IMR-90 (cell line): Measurements from ENCODE around the gene CABP2. TPM values are rescaled to one million over a fixed set of nuclear protein-coding genes. Genes with fewer than 3 reads are reported as not detected.

Source experiments
- ATAC-seq: fragments of 200-7000 bp; cut with Tn5 transposase; 2 replicates; pipeline ENCODE4 v1.9.1; 2020; ENCODE audit warnings: low read depth, mild to moderate bottlenecking, moderate library complexity
- BruUV-seq: library from RNA; stranded (reverse); fragments of 400-500 nt; replicated peaks from 2 replicates; lab custom pipeline; 2021; lab: Mats Ljungman, UMichigan
- CTCF ChIA-PET: fragments of 300-600 bp; formaldehyde crosslinking; extraction: SDS; loops from one replicate; lab custom pipeline; 2021; ENCODE audit warnings: antibody characterized with exemption; lab: Yijun Ruan, JAX
- POLR2A ChIA-PET: fragments of 300-600 bp; sonication (Branson Sonifier 250); formaldehyde crosslinking; loops from one replicate; lab custom pipeline; 2022; ENCODE audit warnings: antibody characterized with exemption; ENCODE audit not compliant: unreplicated experiment; lab: Charles Lee
- DNase-seq: peaks from one replicate; pipeline ENCODE4 v3.0.0; 2013
- H2AFZ ChIP-seq: replicated peaks from 2 replicates; pipeline ENCODE3; 2013; ENCODE audit warnings: low read length, mild to moderate bottlenecking; ENCODE audit not compliant: poor library complexity
- H2AK5ac ChIP-seq: 2 replicates; pipeline ENCODE4 v1.6.1; 2013; ENCODE audit warnings: low read depth, low read length, inconsistent platforms
- H2AK9ac ChIP-seq: replicated peaks from 2 replicates; pipeline ENCODE3; 2013; ENCODE audit warnings: mild to moderate bottlenecking, low read depth, low read length, moderate library complexity; ENCODE audit not compliant: poor library complexity
- H2BK120ac ChIP-seq: 2 replicates; pipeline ENCODE4 v1.6.1; 2013; ENCODE audit warnings: low read depth, low read length, inconsistent platforms
- H2BK15ac ChIP-seq: 3 replicates; pipeline ENCODE4 v1.6.1; 2013; ENCODE audit warnings: low read depth, low read length, inconsistent platforms
- H2BK20ac ChIP-seq: 2 replicates; pipeline ENCODE4 v1.6.1; 2013; ENCODE audit warnings: low read depth, mild to moderate bottlenecking, inconsistent platforms, low read length, moderate library complexity
- H2BK5ac ChIP-seq: 2 replicates; pipeline ENCODE4 v1.6.1; 2013; ENCODE audit warnings: mild to moderate bottlenecking, low read depth, low read length, inconsistent platforms; ENCODE audit not compliant: poor library complexity, severe bottlenecking
- H3K14ac ChIP-seq: replicated peaks from 2 replicates; pipeline ENCODE4 v1.6.1; 2013; ENCODE audit warnings: low read depth, low read length, inconsistent platforms
- H3K18ac ChIP-seq: 2 replicates; pipeline ENCODE4 v1.6.1; 2013; ENCODE audit warnings: low read depth, low read length, control low read depth
- H3K23ac ChIP-seq: 2 replicates; pipeline ENCODE4 v1.6.1; 2013; ENCODE audit warnings: low read depth, low read length, inconsistent platforms
- H3K27ac ChIP-seq: 2 replicates; pipeline ENCODE4 v1.5.1; 2013; ENCODE audit warnings: mild to moderate bottlenecking, control low read depth, low read length; ENCODE audit not compliant: insufficient read depth
- H3K27me3 ChIP-seq: 2 replicates; pipeline ENCODE4 v1.6.1; 2013; ENCODE audit warnings: low read length; ENCODE audit not compliant: control insufficient read depth, insufficient read depth
- H3K36me3 ChIP-seq: 2 replicates; pipeline ENCODE4 v1.6.1; 2013; ENCODE audit warnings: low read length, mixed read lengths; ENCODE audit not compliant: control insufficient read depth, insufficient read depth
- H3K4ac ChIP-seq: 2 replicates; pipeline ENCODE4 v1.6.1; 2013; ENCODE audit warnings: low read depth, low read length, inconsistent platforms
- H3K4me1 ChIP-seq: 2 replicates; pipeline ENCODE4 v1.6.1; 2013; ENCODE audit warnings: low read length, mixed read lengths; ENCODE audit not compliant: control insufficient read depth, insufficient read depth
- H3K4me2 ChIP-seq: 2 replicates; pipeline ENCODE4 v1.6.1; 2013; ENCODE audit warnings: low read depth, mild to moderate bottlenecking, control low read depth, low read length, moderate library complexity
- H3K4me3 ChIP-seq: 2 replicates; pipeline ENCODE4 v1.5.1; 2013; ENCODE audit warnings: low read depth, mild to moderate bottlenecking, control low read depth, low read length, moderate library complexity; ENCODE audit not compliant: insufficient read depth
- H3K56ac ChIP-seq: 2 replicates; pipeline ENCODE4 v1.6.1; 2013; ENCODE audit warnings: low read length, inconsistent platforms; ENCODE audit not compliant: insufficient read depth; ENCODE audit errors: extremely low read depth
- H3K79me1 ChIP-seq, 2 experiments: 2 replicates each; pipeline ENCODE4 v1.6.1; 2013; ENCODE audit warnings: low read length in 2 of 2, inconsistent platforms in 1 of 2, low read depth in 1 of 2
- H3K9ac ChIP-seq: 2 replicates; pipeline ENCODE4 v1.6.1; 2013; ENCODE audit warnings: low read depth, low read length, control low read depth
- H3K9me1 ChIP-seq: 2 replicates; pipeline ENCODE4 v1.6.1; 2013; ENCODE audit warnings: low read length, inconsistent platforms; ENCODE audit not compliant: insufficient read depth
- H3K9me3 ChIP-seq: 2 replicates; pipeline ENCODE4 v1.6.1; 2013; ENCODE audit warnings: low read length; ENCODE audit not compliant: control insufficient read depth, insufficient read depth
- H4K20me1 ChIP-seq: 2 replicates; pipeline ENCODE4 v1.6.1; 2013; ENCODE audit warnings: low read length, inconsistent platforms; ENCODE audit not compliant: insufficient read depth
- H4K5ac ChIP-seq: 2 replicates; pipeline ENCODE4 v1.6.1; 2013; ENCODE audit warnings: mild to moderate bottlenecking, low read depth, low read length, control low read depth
- H4K8ac ChIP-seq, 2 experiments: 2 replicates each; pipeline ENCODE4 v1.6.1; 2013; ENCODE audit warnings: low read depth in 2 of 2, low read length in 2 of 2, control low read depth in 1 of 2, inconsistent platforms in 1 of 2
- H4K91ac ChIP-seq: 2 replicates; pipeline ENCODE4 v1.6.1; 2013; ENCODE audit warnings: low read depth, low read length, inconsistent platforms; ENCODE audit not compliant: insufficient read depth
- CEBPB ChIP-seq: IDR thresholded peaks from 2 replicates; pipeline ENCODE4 v1.6.1; 2012; ENCODE audit warnings: low read depth, low read length, improper control_type of control experiment
- MAZ ChIP-seq: IDR thresholded peaks from 2 replicates; pipeline ENCODE4 v1.6.1; 2012; ENCODE audit warnings: low read depth, mild to moderate bottlenecking, low read length, improper control_type of control experiment, moderate library complexity, borderline replicate concordance
- MXI1 ChIP-seq: IDR thresholded peaks from 2 replicates; pipeline ENCODE4 v1.6.1; 2012; ENCODE audit warnings: low read depth, mild to moderate bottlenecking, low read length, moderate library complexity, borderline replicate concordance
- NFE2L2 ChIP-seq: fragments of 150-350 bp; IDR thresholded peaks from 2 replicates; pipeline ENCODE4 v1.6.1; 2016; ENCODE audit warnings: low read depth, mild to moderate bottlenecking, low read length
- RAD21 ChIP-seq: IDR thresholded peaks from 2 replicates; pipeline ENCODE4 v1.6.1; 2012; ENCODE audit warnings: low read length, improper control_type of control experiment
- SMC3 ChIP-seq: fragments of 150-350 bp; IDR thresholded peaks from 2 replicates; pipeline ENCODE4 v1.6.1; 2016; ENCODE audit warnings: low read depth, mild to moderate bottlenecking, antibody characterized with exemption, low read length, moderate library complexity
- USF2 ChIP-seq: fragments of 150-350 bp; IDR thresholded peaks from 2 replicates; pipeline ENCODE4 v1.6.1; 2017; ENCODE audit warnings: mild to moderate bottlenecking, antibody characterized with exemption, low read length, low read depth
- WGBS, 2 experiments: methylation state at CpG; one replicate each; pipeline versions ENCODE4 v1.1.5 to v1.1.7; 2013; ENCODE audit warnings: missing lambda C conversion rate in 2 of 2; ENCODE audit not compliant: insufficient read length in 1 of 2; ENCODE audit errors: extremely low coverage in 2 of 2; 5-methylcytosine and 5-hydroxymethylcytosine counted together
- dilution Hi-C: fragments of 300-500 bp; cut with HindIII; formaldehyde crosslinking; loops from one replicate; pipeline ENCODE4 v1.14.3; 2018; ENCODE audit warnings: low sequenced_read_pairs; ENCODE audit not compliant: unreplicated experiment
- in situ Hi-C: fragments of 300-500 bp; cut with MboI; formaldehyde crosslinking; loops from 3 replicates; pipeline ENCODE4 v1.14.3; 2019; ENCODE audit warnings: low sequenced_read_pairs, inconsistent platforms, mixed read lengths
- intact Hi-C: fragments of 100-400 bp; cut with micrococcal nuclease; formaldehyde crosslinking; loops from 2 replicates; pipeline ENCODE4 v1.10.0; 2022
- polyA plus RNA-seq, 3 experiments: library from polyadenylated mRNA; depleted of rRNA; stranded (reverse); fragments of >200 nt; gene quantifications; 2 replicates each; pipeline ENCODE4 v1.2.3, GENCODE V29; 2012; ENCODE audit warnings: low replicate concordance in 1 of 3
- total RNA-seq: library from RNA; depleted of rRNA; stranded (reverse); fragments of >200 nt; gene quantifications from 2 replicates; pipeline ENCODE4 v1.2.3, GENCODE V29; 2012

CABP2 gene
- total and polyA plus RNA-seq, 2 of the 4 experiments (the other 2 are of a cell fraction) = not detected

GRCh38 chr11:67530282-67530592, 7.0 kb upstream of the CABP2 start:
- H3K56ac ChIP-seq = no peak overlapping the region
- no peak overlapping the region for H2AK9ac ChIP-seq
- no peak overlapping the region for H4K5ac ChIP-seq
- H3K4me1 ChIP-seq = no peaks in the 10 kb centered on the region
- no peak overlapping the region for H2BK15ac ChIP-seq
- TF ChIP-seq NFE2L2 (no peak), CEBPB (no peak), USF2 (no peak), MAZ (no peak), MXI1 (no peak), RAD21 (no peak), SMC3 (no peak)
- no peak overlapping the region for H3K4me2 ChIP-seq
- H3K4me3 ChIP-seq = no peak overlapping the region
- in situ Hi-C loops (no loop called here), dilution Hi-C loops (no loop called here), intact Hi-C loops (no loop called here)
- no CpG with 5 or more reads among the region's 5 CpGs for WGBS, 2 experiments
- ChIA-PET POLR2A (no interaction called here), CTCF (no interaction called here)
- no peak overlapping the region for H4K91ac ChIP-seq
- H3K9me3 ChIP-seq = peaks cover 14% of the 10 kb centered on the region
- H4K8ac ChIP-seq = no peak overlapping the region
- no peak for DNase-seq
- no peak overlapping the region for H3K9ac ChIP-seq
- no peaks in the 10 kb centered on the region for H3K9me1 ChIP-seq
- no peak overlapping the region for H2AK5ac ChIP-seq
- BruUV-seq = no TSS peak
- no peak overlapping the region for H3K23ac ChIP-seq
- H2AFZ ChIP-seq = no peak overlapping the region
- H2BK120ac ChIP-seq = no peak overlapping the region
- H3K27ac ChIP-seq = no peak overlapping the region
- no peak overlapping the region for H2BK20ac ChIP-seq
- no peak overlapping the region for H3K14ac ChIP-seq
- H3K36me3 ChIP-seq = no peaks in the 10 kb centered on the region
- no peak overlapping the region for H3K4ac ChIP-seq
- no peaks in the 10 kb centered on the region for H3K79me1 ChIP-seq
- H2BK5ac ChIP-seq = no peak overlapping the region
- H3K18ac ChIP-seq = no peak overlapping the region
- no peak for ATAC-seq
- no peaks in the 10 kb centered on the region for H4K20me1 ChIP-seq
- H3K27me3 ChIP-seq = peaks cover 6% of the 10 kb centered on the region
